GM21717 (cell line): ENCODE results near the gene MYO18B.

ENCODE experiments used
- ATAC-seq: cut with Tn5 transposase; IDR thresholded peaks from one replicate; pipeline ENCODE4 v1.9.1; 2021; ENCODE audit warnings: mild to moderate bottlenecking, moderate library complexity; ENCODE audit not compliant: unreplicated experiment

Gene MYO18B

GRCh38 chr22:26027341-26027740 lies 285.4 kb downstream of the MYO18B start:
- ATAC-seq, result no peak

GRCh38 chr22:26031641-26032040 lies 289.7 kb downstream of the MYO18B start:
- no peak for ATAC-seq

GRCh38 chr22:26033071-26033470 lies 291.1 kb downstream of the MYO18B start:
- ATAC-seq, result no peak

- ATAC-seq, result no peak
These were observed 291.6 kb downstream of the MYO18B start for GRCh38 chr22:26033586-26033985.

GRCh38 chr22:26035523-26035922 lies 293.5 kb downstream of the MYO18B start:
- ATAC-seq, result no peak

GRCh38 chr22:26038365-26038764 lies 296.4 kb downstream of the MYO18B start:
- ATAC-seq, result no peak

- ATAC-seq, result no peak
These were observed 299.9 kb downstream of the MYO18B start for GRCh38 chr22:26041931-26042330.

GRCh38 chr22:26043031-26043430 lies 301.0 kb downstream of the MYO18B start:
- ATAC-seq, result no peak

GRCh38 chr22:26045051-26045450 lies 303.1 kb downstream of the MYO18B start:
- no peak for ATAC-seq

- ATAC-seq, result no peak
These were observed 303.9 kb downstream of the MYO18B start for GRCh38 chr22:26045860-26046259.

- ATAC-seq, result no peak
These were observed 305.5 kb downstream of the MYO18B start for GRCh38 chr22:26047516-26047915.

GRCh38 chr22:26047920-26048319 lies 305.9 kb downstream of the MYO18B start:
- ATAC-seq, result no peak

GRCh38 chr22:26050079-26050478 lies 308.1 kb downstream of the MYO18B start:
- ATAC-seq, result no peak

GRCh38 chr22:26053737-26054316 lies 311.8 kb downstream of the MYO18B start:
- no peak for ATAC-seq

- no peak for ATAC-seq
These were observed 313.0 kb downstream of the MYO18B start for GRCh38 chr22:26054841-26055605.

- no peak for ATAC-seq
These were observed 313.7 kb downstream of the MYO18B start for GRCh38 chr22:26055693-26056092.

GRCh38 chr22:26056455-26057200 lies 314.6 kb downstream of the MYO18B start:
- ATAC-seq, result no peak

- no peak for ATAC-seq
These were observed 315.7 kb downstream of the MYO18B start for GRCh38 chr22:26057731-26058130.

GRCh38 chr22:26064048-26064447 lies 322.1 kb downstream of the MYO18B start:
- ATAC-seq, result no peak

- no peak for ATAC-seq
These were observed 323.9 kb downstream of the MYO18B start for GRCh38 chr22:26065847-26066246.

- ATAC-seq, result no peak
These were observed 324.5 kb downstream of the MYO18B start for GRCh38 chr22:26066534-26066933.

- no peak for ATAC-seq
These were observed 326.6 kb downstream of the MYO18B start for GRCh38 chr22:26068571-26068970.
